LoVo (cell line): ENCODE measurements around the gene GOLPH3.
A peak's percentile ranks its signal among the peaks of the same experiment; 100 is the strongest.
"Not testable (repeated sequence)": the region's sequence is repeated elsewhere in the genome, so short reads cannot be mapped to it uniquely, and the experiment has no call there.

ENCODE experiments used
- DNase-seq: peaks from one replicate; pipeline ENCODE4 v3.0.0-alpha.2; 2016; ENCODE audit warnings: low spot score

GOLPH3 gene

GRCh38 chr5:32098890-32099310, 75.2 kb downstream of the GOLPH3 start:
- no peak for DNase-seq

DNA sequence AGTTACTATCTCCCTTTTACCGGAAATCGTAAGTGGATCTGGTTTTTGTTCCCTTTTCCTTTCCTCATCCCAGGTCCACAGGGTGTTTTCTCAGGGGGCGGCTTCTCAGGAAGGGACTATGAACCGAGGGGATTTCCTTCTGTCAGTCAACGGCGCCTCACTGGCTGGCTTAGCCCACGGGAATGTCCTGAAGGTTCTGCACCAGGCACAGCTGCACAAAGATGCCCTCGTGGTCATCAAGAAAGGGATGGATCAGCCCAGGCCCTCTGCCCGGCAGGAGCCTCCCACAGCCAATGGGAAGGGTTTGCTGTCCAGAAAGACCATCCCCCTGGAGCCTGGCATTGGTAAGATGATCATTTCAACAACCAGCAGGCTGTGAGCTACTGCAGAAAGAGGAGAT, 75.8 kb downstream of the GOLPH3 start:
- DNase-seq: no peak

DNA sequence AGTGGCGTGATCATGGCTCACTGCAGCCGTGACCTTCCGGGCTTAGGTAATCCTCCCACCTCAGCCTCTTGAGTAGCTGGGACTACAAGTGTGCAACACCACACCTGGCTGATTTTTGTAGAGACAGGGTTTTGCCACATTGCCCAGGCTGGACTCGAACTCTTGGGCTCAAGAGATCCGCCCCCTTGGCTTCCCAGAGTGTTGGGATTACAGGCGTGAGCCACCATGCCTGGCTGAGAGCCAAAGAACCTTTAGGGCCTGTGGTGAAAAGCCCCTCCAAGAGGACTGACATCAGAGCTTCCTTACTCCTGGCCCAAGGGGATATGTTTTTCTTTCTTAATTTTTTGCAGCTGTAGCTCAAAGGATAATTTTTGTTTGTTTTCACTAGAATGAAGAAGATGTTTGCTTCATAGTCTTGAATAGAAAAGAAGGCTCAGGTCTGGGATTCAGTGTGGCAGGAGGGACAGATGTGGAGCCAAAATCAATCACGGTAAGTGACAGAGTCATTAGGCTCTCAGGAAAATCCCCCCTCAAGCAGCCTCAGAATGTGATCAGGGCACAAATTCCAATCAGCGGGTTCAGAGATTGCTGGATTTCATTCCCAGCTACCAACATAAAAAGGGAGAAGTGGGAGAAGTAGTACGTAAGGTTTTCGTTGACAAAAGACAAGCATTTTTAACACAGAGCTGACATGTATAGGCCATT, 77.1 kb downstream of the GOLPH3 start:
- DNase-seq: no peak

- no peak for DNase-seq
Measured at GRCh38 chr5:32095261-32095671, 78.9 kb downstream of the GOLPH3 start.

- DNase-seq: no peak
Measured at GRCh38 chr5:32094691-32095090, 79.4 kb downstream of the GOLPH3 start.

GRCh38 chr5:32092938-32093812, 80.9 kb downstream of the GOLPH3 start:
- peak; percentile 76 for DNase-seq

DNA sequence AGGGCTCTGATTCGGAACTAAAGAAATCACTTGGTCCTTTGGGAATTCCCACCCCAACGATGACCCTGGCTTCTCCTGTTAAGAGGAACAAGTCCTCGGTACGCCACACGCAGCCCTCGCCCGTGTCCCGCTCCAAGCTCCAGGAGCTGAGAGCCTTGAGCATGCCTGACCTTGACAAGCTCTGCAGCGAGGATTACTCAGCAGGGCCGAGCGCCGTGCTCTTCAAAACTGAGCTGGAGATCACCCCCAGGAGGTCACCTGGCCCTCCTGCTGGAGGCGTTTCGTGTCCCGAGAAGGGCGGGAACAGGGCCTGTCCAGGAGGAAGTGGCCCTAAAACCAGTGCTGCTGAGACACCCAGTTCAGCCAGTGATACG, 83.4 kb downstream of the GOLPH3 start:
- no peak for DNase-seq

DNA sequence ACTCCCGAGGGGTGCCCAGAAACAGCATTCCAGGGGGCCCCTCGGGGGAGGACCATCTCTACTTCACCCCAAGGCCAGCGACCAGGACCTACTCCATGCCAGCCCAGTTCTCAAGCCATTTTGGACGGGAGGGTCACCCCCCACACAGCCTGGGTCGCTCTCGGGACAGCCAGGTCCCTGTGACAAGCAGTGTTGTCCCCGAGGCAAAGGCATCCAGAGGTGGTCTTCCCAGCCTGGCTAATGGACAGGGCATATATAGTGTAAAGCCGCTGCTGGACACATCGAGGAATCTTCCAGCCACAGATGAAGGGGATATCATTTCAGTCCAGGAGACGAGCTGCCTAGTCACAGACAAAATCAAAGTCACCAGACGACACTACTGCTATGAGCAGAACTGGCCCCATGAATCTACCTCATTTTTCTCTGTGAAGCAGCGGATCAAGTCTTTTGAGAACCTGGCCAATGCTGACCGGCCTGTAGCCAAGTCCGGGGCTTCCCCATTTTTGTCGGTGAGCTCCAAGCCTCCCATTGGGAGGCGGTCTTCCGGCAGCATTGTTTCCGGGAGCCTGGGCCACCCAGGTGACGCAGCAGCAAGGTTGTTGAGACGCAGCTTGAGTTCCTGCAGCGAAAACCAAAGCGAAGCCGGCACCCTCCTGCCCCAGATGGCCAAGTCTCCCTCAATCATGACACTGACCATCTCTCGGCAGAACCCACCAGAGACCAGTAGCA, 83.9 kb downstream of the GOLPH3 start:
- DNase-seq: no peak

DNA sequence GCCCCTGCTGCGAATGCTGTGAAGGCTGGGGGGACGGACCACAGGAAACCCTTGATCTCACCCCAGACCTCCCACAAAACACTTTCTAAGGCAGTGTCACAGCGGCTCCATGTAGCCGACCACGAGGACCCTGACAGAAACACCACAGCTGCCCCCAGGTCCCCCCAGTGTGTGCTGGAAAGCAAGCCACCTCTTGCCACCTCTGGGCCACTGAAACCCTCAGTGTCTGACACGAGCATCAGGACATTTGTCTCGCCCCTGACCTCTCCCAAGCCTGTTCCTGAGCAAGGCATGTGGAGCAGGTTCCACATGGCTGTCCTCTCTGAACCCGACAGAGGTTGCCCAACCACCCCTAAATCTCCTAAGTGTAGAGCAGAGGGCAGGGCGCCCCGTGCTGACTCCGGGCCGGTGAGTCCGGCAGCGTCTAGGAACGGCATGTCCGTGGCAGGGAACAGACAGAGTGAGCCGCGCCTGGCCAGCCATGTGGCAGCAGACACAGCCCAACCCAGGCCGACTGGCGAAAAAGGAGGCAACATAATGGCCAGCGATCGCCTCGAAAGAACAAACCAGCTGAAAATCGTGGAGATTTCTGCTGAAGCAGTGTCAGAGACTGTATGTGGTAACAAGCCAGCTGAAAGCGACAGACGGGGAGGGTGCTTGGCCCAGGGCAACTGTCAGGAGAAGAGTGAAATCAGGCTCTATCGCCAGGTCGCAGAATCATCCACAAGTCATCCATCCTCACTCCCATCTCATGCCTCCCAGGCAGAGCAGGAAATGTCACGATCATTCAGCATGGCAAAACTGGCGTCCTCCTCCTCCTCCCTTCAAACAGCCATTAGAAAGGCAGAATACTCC, 84.7 kb downstream of the GOLPH3 start:
- DNase-seq: no peak

DNA sequence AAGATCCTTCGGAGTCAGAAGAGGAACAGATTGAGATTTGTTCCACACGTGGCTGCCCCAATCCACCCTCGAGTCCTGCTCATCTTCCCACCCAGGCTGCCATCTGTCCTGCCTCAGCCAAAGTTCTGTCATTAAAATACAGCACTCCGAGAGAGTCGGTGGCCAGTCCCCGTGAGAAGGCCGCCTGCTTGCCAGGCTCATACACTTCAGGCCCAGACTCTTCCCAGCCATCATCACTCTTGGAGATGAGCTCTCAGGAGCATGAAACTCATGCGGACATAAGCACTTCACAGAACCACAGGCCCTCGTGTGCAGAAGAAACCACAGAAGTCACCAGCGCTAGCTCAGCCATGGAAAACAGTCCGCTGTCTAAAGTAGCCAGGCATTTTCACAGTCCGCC, 85.9 kb downstream of the GOLPH3 start:
- no peak for DNase-seq

- no peak for DNase-seq
Measured at GRCh38 chr5:32087086-32088082, 86.7 kb downstream of the GOLPH3 start.

DNA sequence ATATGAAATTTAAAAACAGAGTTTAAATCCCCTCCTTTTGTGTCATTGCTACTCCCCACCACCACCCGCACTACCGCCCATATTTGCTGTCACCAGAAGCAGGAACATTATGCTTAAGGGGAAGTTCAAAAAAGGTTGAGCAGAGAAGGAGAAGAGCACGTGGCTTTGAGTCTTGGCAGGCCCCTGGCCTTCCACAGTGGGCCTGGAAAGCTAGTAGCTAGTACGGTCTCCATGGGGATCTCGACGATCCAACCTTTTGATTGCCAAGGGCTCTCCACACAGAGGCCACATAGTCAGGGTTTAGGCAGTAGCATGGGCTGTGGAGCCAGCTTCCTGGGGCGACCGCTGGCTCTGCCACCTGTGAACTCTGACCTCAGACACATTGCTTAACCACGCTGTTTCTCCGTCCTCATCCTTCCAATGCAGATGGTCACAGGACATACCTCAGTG, 90.1 kb downstream of the GOLPH3 start:
- DNase-seq: no peak

GRCh38 chr5:32082701-32083100, 91.4 kb downstream of the GOLPH3 start:
- no peak for DNase-seq

DNA sequence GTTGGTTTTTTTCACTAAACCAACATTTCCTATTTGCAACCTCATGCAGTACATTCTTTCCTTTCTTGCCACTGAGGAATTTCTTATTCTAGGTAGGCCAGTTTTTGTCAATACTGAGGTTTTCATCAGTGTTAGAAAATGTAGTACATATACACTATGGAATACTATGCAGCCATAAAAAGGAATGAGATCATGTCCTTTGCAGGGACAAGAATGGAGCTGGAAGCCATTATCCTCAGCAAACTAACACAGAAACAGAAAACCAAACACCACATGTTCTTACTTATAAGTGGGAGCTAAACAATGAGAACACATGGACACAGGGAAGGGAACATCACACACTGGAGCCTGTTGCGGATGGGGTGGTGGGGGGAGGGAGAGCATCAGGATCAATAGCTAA, 93.6 kb downstream of the GOLPH3 start:
- not testable (repeated sequence) for DNase-seq

DNA sequence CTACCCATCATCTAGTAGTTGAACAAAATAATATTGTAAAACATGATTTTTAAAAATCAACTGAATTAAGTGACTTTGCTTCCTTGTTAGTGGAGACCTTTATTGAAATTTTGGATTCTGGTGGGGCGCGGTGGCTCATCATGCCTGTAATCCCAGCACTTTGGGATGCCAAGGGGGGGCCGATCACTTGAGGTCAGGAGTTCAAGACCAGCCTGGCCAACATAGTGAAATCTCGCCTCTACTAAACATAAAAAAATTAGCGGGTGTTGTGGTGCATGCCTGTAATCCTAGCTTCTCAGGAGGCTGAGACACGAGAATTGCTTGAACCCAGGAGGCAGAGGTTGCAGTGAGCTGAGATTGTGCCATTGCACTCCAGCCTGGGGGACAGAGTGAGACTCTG, 95.3 kb downstream of the GOLPH3 start:
- not testable (repeated sequence) for DNase-seq

- DNase-seq: peak; percentile 67
Measured at GRCh38 chr5:32076699-32077695, 97.1 kb downstream of the GOLPH3 start.
